T-helper 1 cell treated with Interleukin-12 subunit alpha and Interleukin-12 subunit beta and Interleukin-4 antibody, amounts not matched to agents 30 μg/mL and 1 μg/mL, for 36 hours (primary cell): ENCODE results near the gene WNT5B.
A peak's percentile ranks its signal among the peaks of the same experiment; 100 is the strongest.

ENCODE experiments used
- H3K27ac Mint-ChIP-seq: one replicate; pipeline ENCODE4 v1.8.0; 2021; ENCODE audit warnings: mild to moderate bottlenecking, mixed read lengths
- H3K27me3 Mint-ChIP-seq: one replicate; pipeline ENCODE4 v1.8.0; 2021; ENCODE audit warnings: low read depth, mixed read lengths
- H3K36me3 Mint-ChIP-seq: one replicate; pipeline ENCODE4 v1.8.0; 2021; ENCODE audit warnings: low read depth, mixed read lengths
- H3K4me1 Mint-ChIP-seq: one replicate; pipeline ENCODE4 v1.8.0; 2021; ENCODE audit warnings: low read depth, mixed read lengths
- H3K4me3 Mint-ChIP-seq: one replicate; pipeline ENCODE4 v1.8.0; 2021; ENCODE audit warnings: mild to moderate bottlenecking, moderate library complexity, mixed read lengths
- H3K9me3 Mint-ChIP-seq: one replicate; pipeline ENCODE4 v1.8.0; 2021; ENCODE audit warnings: mixed read lengths

The WNT5B gene

DNA sequence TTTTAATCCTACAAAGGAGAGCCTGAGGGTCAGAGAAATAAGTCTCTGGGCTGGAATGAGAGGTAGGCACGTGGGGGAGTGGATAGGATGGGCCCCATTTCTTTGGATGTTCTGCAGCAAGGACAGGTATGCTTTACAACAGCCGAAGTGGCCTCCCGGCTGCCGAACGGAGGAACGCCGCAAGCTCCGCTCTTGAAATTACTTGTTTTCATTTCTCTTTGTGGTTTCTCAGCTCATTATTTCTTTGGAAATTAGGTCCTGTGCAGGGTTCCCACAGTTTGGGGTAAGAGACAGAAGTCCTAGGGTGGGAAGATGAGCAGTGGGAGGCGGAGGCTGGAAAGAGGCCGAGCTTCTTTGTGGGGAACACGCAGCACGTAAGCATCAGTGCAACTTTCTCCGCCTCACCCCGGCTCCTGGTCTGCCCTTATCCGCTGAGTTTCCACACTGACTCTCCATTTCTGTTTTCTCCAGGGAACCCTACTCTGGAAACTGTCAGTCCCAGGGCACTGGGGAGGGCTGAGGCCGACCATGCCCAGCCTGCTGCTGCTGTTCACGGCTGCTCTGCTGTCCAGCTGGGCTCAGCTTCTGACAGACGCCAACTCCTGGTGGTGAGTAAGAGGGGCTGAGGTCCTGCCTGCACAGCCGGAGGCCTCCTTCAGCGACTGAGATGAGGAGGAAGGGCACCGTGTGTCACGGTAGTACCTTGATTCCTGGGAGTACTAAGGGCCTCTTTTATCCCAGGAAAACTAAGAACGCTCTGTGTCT, 2.0 kb downstream of the WNT5B start:
- peak overlapping the region; percentile 59 for H3K4me3 Mint-ChIP-seq
- H3K4me1 Mint-ChIP-seq, result peaks cover 11% of the 10 kb centered on the region
- peaks cover 84% of the 10 kb centered on the region for H3K27me3 Mint-ChIP-seq
- H3K36me3 Mint-ChIP-seq, result no peaks in the 10 kb centered on the region
- no peaks in the 10 kb centered on the region for H3K9me3 Mint-ChIP-seq
- no peak overlapping the region for H3K27ac Mint-ChIP-seq

DNA sequence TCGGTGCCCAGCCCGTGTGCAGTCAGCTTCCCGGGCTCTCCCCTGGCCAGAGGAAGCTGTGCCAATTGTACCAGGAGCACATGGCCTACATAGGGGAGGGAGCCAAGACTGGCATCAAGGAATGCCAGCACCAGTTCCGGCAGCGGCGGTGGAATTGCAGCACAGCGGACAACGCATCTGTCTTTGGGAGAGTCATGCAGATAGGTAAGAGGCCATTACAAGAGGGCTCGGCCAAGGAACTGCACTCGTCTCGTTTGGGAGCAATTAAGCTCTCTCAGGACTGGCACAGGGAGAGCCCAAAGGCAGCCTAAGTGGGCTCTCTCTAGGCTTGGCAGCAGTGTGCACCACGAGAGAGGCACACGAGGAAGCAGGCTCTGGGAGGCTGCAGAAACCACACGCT, 3.7 kb downstream of the WNT5B start:
- Mint-ChIP-seq H3K4me1 (peaks cover 11% of the 10 kb centered on the region), H3K36me3 (no peaks in the 10 kb centered on the region), H3K27ac (no peak overlapping the region), H3K9me3 (no peaks in the 10 kb centered on the region), H3K27me3 (peaks cover 77% of the 10 kb centered on the region), H3K4me3 (no peak overlapping the region)

DNA sequence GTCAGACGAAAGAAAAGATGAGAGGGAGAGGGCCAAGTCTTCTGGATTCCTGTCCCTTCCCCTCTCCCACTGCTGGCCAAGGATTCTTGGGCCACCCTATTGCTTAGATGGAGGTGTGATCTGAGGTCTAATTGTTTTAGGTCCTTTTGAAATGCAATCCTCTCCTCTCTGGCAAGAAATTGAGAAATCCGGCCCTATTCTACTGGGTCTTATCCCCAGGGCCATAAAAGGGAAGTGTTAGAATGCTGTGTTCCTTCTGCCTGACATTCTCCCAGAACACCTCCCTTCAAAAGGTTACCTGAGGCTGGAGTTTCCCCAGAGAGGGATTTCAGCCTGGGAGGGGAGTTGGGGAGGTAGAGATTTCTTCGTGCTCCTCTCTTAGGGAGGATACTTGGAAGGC, 4.4 kb downstream of the WNT5B start:
- peaks cover 69% of the 10 kb centered on the region for H3K27me3 Mint-ChIP-seq

DNA sequence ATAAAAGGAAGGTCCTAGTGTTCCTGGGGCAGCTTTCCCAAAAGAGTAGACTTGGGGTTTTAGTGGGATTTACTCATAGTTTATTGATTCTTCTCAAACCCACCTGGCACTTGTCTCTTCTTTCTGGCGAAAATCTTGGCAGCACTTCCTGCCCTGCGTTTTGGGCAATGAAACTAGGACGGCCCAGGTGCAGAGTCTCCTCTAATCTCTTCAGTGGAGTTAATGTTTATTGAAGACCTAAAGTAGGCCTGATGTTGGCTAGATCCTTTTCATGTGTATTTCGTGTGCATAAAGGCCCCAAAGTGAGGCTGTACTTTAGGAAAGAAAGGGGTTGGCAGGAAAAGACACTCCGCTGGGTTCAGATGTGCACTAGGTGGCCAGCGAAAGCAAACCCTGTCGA, 5.1 kb downstream of the WNT5B start:
- no peaks in the 10 kb centered on the region for H3K9me3 Mint-ChIP-seq

More for the DNA sequence above, 4.4 kb downstream of the WNT5B start:
- Mint-ChIP-seq H3K9me3 (no peaks in the 10 kb centered on the region), H3K27ac (no peak overlapping the region), H3K36me3 (no peaks in the 10 kb centered on the region), H3K4me3 (no peak overlapping the region), H3K4me1 (peaks cover 11% of the 10 kb centered on the region)

DNA sequence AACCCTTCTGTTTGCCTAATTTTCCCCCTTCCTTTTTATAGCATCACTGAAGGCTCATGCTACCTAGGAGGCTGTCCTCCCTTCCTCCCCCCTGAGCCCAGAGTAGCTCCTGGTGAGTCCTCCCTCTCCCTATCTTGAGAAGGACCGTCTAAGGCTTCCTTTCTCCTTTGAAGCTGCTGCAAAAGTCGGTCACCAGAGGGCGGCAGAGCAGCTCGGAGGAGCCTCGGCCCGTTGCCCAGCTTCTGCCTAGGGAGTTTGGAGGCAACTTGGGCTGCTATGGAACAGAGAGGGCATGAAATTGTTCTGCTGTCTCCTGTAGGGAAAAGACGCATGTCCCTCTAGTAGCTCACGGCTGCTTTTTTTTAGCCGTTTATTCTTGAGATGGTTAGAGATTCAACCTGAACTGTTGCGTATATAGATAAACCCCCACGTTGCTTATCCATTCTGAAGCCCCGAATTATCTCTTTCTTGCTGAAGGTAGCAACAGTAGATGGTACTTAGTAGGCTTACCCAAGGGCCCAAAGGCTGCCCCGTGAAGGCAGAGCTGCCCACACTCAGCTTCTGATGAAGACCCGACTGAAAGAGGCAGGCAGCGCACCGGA, 5.7 kb downstream of the WNT5B start:
- Mint-ChIP-seq H3K4me3 (no peak overlapping the region), H3K9me3 (no peaks in the 10 kb centered on the region), H3K36me3 (no peaks in the 10 kb centered on the region), H3K27ac (no peak overlapping the region), H3K4me1 (peaks cover 5% of the 10 kb centered on the region), H3K27me3 (peaks cover 57% of the 10 kb centered on the region)

More for the DNA sequence above, 5.1 kb downstream of the WNT5B start:
- no peak overlapping the region for H3K4me3 Mint-ChIP-seq
- H3K4me1 Mint-ChIP-seq, result peaks cover 8% of the 10 kb centered on the region
- no peaks in the 10 kb centered on the region for H3K36me3 Mint-ChIP-seq
- H3K27me3 Mint-ChIP-seq, result peaks cover 62% of the 10 kb centered on the region
- no peak overlapping the region for H3K27ac Mint-ChIP-seq

DNA sequence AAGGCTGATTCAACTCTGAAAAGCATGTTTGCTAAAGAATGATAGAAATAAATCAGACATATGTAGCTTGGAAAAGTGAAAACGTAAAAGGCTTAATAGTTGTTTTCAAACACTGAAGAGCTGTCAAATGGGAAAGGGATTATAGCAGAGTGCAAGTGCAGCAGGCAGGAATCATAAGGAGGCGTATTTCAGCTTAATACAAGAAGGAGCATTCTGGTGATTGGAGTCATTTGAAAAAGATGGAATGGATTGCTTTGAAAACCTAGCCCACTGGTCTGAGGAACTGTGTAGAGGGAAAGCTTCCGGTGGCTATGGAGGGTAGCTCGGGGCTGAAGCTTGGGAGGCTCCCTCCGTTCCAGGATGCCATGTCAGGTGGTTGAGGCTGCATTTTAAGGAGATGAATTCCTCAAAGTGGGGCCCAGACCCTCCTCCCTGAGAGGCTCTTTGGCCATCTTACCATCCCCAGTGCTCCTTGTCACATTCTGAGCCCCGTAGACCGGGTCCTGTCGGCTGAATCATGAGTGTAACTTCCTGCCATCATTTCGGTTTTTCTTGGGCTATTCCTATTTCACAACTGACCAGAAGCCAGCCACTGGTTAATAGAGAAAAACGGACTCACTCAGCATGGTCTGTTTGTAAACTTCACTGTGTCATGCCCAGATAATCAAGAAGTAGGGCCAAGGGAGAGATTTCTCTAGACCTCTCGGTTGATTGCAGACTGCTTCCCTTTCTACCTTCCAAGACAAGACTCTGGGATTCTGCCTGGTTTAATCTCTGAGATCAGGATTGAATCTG, 6.5 kb downstream of the WNT5B start:
- Mint-ChIP-seq H3K36me3 (no peaks in the 10 kb centered on the region), H3K4me1 (peaks cover 5% of the 10 kb centered on the region), H3K4me3 (no peak overlapping the region), H3K27me3 (peaks cover 51% of the 10 kb centered on the region), H3K9me3 (no peaks in the 10 kb centered on the region), H3K27ac (no peak overlapping the region)

DNA sequence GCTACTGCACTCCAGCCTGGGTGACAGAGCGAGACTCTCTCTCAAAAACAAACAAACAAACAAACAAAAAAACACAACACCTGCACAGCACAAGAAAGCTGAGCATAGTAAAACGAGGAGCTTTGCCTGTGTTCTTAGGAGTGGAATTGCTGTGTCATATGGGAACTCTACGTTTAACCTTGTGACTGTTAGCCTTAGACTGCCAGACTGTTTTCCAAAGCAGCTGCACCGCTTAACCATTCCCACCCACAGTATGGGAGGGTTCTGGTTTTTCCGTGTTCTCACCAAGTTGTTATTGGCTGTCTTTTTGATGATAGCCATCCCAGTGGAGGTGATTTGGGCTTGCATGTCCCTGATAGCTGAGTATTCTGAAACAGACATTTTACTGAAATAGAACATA, 9.2 kb downstream of the WNT5B start:
- H3K36me3 Mint-ChIP-seq, result no peaks in the 10 kb centered on the region
- no peaks in the 10 kb centered on the region for H3K4me1 Mint-ChIP-seq
- H3K9me3 Mint-ChIP-seq, result no peaks in the 10 kb centered on the region
- H3K27ac Mint-ChIP-seq, result no peak overlapping the region
- no peak overlapping the region for H3K4me3 Mint-ChIP-seq
- H3K27me3 Mint-ChIP-seq, result peaks cover 33% of the 10 kb centered on the region

DNA sequence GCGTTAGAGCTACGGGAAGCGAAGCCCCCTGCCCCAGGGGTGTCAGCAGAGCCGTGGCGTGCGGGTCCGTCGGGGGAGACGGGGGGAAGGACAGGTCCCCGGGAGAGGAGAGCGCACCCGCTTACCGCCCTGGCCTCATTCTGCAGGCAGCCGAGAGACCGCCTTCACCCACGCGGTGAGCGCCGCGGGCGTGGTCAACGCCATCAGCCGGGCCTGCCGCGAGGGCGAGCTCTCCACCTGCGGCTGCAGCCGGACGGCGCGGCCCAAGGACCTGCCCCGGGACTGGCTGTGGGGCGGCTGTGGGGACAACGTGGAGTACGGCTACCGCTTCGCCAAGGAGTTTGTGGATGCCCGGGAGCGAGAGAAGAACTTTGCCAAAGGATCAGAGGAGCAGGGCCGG, 10.5 kb downstream of the WNT5B start:
- Mint-ChIP-seq H3K27me3 (peaks cover 24% of the 10 kb centered on the region), H3K36me3 (no peaks in the 10 kb centered on the region), H3K9me3 (no peaks in the 10 kb centered on the region), H3K4me3 (no peak overlapping the region), H3K4me1 (no peaks in the 10 kb centered on the region), H3K27ac (no peak overlapping the region)

DNA sequence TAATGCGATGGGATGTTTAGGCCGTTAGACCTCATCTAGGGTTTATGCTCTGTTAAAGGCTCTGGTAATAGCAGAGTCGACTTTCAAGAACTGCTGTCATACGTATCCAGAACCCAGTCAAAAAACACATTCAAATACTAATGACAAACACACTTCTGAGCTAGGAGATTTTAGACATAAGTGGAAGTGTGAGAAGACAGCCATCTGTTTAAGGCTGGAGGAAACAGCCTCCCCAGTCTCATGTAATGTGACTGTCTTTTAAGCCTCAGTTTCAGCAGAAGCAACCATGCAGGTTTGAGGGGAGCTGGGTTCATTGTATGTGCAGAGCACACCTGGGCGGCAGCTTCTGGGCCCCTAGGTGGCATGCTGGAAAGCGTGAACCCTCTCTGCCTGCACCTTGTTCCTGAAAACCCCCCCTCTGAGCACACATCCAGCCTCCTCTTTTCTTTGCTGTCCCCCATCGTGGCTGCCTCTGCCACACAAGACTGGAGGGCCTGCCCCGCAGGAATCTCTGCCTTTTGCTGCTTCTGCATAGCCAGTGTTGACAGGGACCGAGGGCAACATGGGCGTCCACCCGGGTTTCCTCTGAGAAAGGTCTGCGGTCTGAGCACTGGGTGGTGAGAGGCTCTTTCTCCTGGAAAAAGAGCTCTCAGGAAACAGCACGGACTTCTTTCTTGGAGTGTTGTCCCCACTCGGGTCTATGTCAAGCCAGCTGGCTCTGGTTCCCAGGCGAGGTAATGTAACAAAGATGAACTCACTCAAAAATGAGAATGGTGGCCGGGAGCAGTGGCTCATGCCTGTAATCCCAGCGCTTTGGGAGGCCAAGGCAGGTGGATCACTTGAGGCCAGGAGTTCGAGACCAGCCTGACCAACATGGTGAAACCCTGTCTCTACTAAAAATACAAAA, 11.6 kb downstream of the WNT5B start:
- Mint-ChIP-seq H3K36me3 (no peaks in the 10 kb centered on the region), H3K27me3 (peaks cover 16% of the 10 kb centered on the region), H3K4me1 (peaks cover 4% of the 10 kb centered on the region), H3K27ac (no peak overlapping the region), H3K9me3 (no peaks in the 10 kb centered on the region), H3K4me3 (no peak overlapping the region)

DNA sequence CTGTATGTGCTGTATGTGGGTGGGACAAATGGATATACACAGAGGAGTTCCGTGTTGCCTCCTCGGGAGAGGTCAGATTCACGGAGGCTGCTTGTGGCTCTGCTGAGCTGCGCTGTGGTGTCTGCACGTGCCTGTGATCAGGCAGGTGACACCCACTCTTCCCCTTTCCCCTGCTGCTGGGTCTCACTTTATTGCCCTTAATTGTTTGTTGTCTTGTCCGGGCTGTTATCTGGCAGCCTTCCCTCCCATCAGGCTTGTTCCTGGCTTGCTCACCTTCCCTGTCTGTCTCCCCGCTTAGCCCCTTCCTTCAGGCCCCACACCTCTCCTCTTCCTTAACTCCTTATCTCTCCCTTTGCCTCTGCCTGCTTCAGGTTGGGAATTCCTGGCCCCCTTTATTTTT, 13.5 kb downstream of the WNT5B start:
- Mint-ChIP-seq H3K36me3 (no peaks in the 10 kb centered on the region), H3K4me1 (peaks cover 5% of the 10 kb centered on the region), H3K27ac (no peak overlapping the region), H3K9me3 (no peaks in the 10 kb centered on the region), H3K27me3 (peaks cover 14% of the 10 kb centered on the region), H3K4me3 (no peak overlapping the region)

DNA sequence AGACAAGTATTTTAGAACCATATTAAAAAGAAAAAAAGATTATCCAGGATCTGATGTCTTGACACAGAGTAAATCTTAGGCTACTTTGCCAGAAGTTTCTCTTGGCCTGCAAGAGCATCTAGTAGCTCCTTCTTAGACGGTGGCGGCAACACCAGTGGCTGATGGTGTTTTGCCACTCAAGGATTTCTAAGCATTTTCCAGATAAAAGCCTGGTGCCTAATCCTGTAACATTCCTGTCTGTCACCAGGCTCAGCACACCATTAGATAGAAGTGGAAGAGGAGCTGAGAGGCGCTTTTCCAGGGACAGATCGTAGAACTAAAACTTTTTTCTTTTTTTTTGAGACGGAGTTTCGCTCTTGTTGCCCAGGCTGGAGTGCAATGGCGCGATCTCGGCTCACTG, 14.0 kb downstream of the WNT5B start:
- Mint-ChIP-seq H3K9me3 (no peaks in the 10 kb centered on the region), H3K36me3 (no peaks in the 10 kb centered on the region), H3K27ac (no peak overlapping the region), H3K4me1 (peaks cover 5% of the 10 kb centered on the region), H3K27me3 (peaks cover 15% of the 10 kb centered on the region), H3K4me3 (no peak overlapping the region)

DNA sequence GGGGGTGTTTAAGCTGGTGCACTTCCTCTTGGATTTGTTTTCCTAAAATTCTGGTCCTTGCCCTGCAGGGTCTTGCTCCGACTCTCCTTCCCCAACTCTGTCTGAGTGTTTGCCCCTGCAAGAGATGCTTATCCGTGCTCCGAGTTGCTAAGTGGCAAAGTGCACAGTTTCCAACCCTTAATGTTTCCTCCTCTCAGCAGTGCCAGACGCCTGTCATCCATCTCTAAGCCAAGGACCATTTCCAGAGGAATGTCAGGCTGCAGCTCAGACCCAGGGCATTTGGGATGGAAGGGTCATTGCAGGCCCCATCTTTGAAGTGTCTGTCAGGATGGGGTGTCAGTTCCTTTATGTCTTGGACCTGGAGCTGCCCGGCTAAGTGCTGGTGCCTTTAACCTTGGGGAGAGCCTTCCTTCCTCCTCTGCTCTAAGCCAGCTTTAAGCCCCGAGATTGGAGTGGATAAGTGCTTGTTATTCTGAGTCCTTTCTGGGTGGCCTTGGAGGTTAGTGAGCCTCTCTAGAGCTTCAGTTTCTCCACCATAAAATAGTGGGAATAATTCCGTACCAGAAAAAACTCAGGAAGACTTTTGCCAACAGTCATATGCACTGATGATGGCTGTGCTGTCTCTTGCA, 15.0 kb downstream of the WNT5B start:
- no peak overlapping the region for H3K4me3 Mint-ChIP-seq
- H3K9me3 Mint-ChIP-seq, result no peaks in the 10 kb centered on the region
- no peak overlapping the region for H3K27ac Mint-ChIP-seq
- peaks cover 5% of the 10 kb centered on the region for H3K4me1 Mint-ChIP-seq
- H3K36me3 Mint-ChIP-seq, result no peaks in the 10 kb centered on the region
- peaks cover 25% of the 10 kb centered on the region for H3K27me3 Mint-ChIP-seq

DNA sequence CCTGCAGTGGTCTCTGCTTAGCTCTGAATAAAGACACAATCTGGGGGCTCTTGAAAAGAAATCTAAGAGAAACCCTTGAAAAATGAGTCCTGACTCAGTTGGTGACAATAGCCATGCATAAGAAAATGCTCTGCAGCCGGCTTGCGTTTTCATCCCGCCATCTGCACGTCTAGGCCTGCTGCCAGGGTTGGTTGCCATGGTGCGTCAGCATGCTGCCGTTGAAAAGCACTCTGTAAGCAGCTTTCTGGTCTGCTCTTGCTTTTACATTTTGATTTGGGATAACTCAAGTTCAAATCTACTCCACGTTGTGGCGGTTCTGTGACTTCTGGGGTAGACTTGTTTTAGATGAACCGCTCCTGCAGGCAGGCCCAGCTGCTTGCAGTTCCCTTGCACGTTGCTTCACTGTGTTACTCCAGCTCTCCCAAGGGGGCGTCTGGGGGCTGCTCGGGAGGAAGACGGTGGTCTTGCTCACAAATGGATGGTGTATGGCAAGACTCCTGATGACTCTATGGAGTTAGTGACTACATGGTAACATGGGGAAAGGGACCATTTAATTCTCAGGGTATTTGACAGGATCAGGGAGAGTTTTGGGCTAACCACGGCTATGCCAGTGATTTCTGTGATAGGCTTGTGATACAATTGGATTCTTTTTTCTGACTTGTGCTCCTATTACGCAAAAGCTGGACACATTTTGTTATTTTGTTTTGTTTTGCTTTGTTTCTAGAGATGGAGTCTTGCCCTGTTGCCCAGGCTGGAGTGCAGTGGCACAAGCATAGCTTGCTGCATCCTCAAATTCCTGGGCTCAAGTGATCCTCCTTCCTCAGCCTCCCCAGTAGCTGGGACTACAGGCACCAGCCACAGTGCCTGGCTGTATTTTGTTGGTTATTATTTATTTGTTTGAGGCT, 15.8 kb downstream of the WNT5B start:
- no peak overlapping the region for H3K4me3 Mint-ChIP-seq
- H3K4me1 Mint-ChIP-seq, result peaks cover 5% of the 10 kb centered on the region
- H3K36me3 Mint-ChIP-seq, result no peaks in the 10 kb centered on the region
- no peak overlapping the region for H3K27ac Mint-ChIP-seq
- H3K9me3 Mint-ChIP-seq, result no peaks in the 10 kb centered on the region
- H3K27me3 Mint-ChIP-seq, result peaks cover 33% of the 10 kb centered on the region
